GM12878 (cell line): ENCODE measurements around the gene CDC14B. TPM values are rescaled to one million over a fixed set of nuclear protein-coding genes. Genes with fewer than 3 reads are reported as not detected.

ENCODE experiments used
- CHD1 ChIP-seq: IDR thresholded peaks from 2 replicates; pipeline ENCODE4 v1.6.1; 2012; ENCODE audit warnings: low read depth, low read length, improper control_type of control experiment
- CTCF ChIP-seq, 3 experiments: IDR thresholded peaks in 2 of 3; conservative IDR thresholded peaks in 1 of 3; 2 replicates each; pipeline ENCODE4 v1.5.1; 2011; ENCODE audit warnings: low read depth in 3 of 3, low read length in 3 of 3, mild to moderate bottlenecking in 3 of 3, control low read depth in 2 of 3, moderate library complexity in 2 of 3, inconsistent platforms in 1 of 3, mixed read lengths in 1 of 3; ENCODE audit not compliant: control insufficient read depth in 2 of 3, insufficient read depth in 1 of 3; ENCODE audit errors: extremely low read depth in 1 of 3
- MEF2B ChIP-seq: fragments of 450-650 bp; IDR thresholded peaks from 2 replicates; pipeline ENCODE4 v1.6.1; 2018; ENCODE audit warnings: mild to moderate bottlenecking, moderate library complexity; ENCODE audit not compliant: partially characterized antibody, poor library complexity, severe bottlenecking
- MXI1 ChIP-seq: fragments of 150-350 bp; IDR thresholded peaks from 2 replicates; pipeline ENCODE4 v1.6.1; 2011; ENCODE audit warnings: low read depth, mild to moderate bottlenecking, inconsistent platforms, low read length, improper control_type of control experiment
- MYB ChIP-seq: fragments of 150-350 bp; IDR thresholded peaks from 2 replicates; pipeline ENCODE4 v1.6.1; 2014; ENCODE audit warnings: mild to moderate bottlenecking, low read depth, low read length, borderline replicate concordance
- POU2F2 ChIP-seq: IDR thresholded peaks from 3 replicates; pipeline ENCODE4 v1.6.1; 2011; ENCODE audit warnings: low read depth, mild to moderate bottlenecking, low read length, borderline replicate concordance
- RAD51 ChIP-seq: fragments of 450-650 bp; IDR thresholded peaks from 2 replicates; pipeline ENCODE4 v1.6.1; 2016; ENCODE audit warnings: moderate library complexity, mild to moderate bottlenecking, inconsistent platforms
- SP1 ChIP-seq: IDR thresholded peaks from one replicate; pipeline ENCODE4 v1.6.1; 2011; ENCODE audit warnings: low read depth, low read length
- SREBF1 ChIP-seq: IDR thresholded peaks from 2 replicates; pipeline ENCODE4 v1.6.1; 2012; ENCODE audit warnings: mild to moderate bottlenecking, low read length
- ZBED1 ChIP-seq: IDR thresholded peaks from 2 replicates; pipeline ENCODE4 v1.6.1; 2016; ENCODE audit warnings: borderline replicate concordance
- polyA plus RNA-seq, 11 experiments: library from polyadenylated mRNA; depleted of rRNA in 4 of 11; unstranded in 6 of 11; stranded (reverse) in 5 of 11; fragments of >200 nt; fragmentation: Nextera tagmentation in 4 of 11; fragmentation: Illumina TruSeq in 1 of 11; extraction: Ambion mirVana in 4 of 11; extraction: Trizol in 1 of 11; gene quantifications; 1 replicate in 1 of 11; 2 replicates in 10 of 11; pipeline versions ENCODE4 v1.2.1 to v1.2.3, GENCODE V29; 2011 to 2016; ENCODE audit warnings: inconsistent platforms in 2 of 11, missing spikeins in 2 of 11, low read depth in 1 of 11
- total RNA-seq, 4 experiments: library from RNA; depleted of rRNA in 3 of 4; stranded (reverse); fragments of >200 nt in 3 of 4; fragmentation: Illumina TruSeq in 1 of 4; extraction: Trizol in 1 of 4; gene quantifications; 2 replicates each; pipeline versions ENCODE4 v1.2.1 to v1.2.3, GENCODE V29; 2013 to 2021
- TF ChIP-seq, protein P1 (sequence below): fragments of 450-650 bp; IDR thresholded peaks from 2 replicates; pipeline ENCODE4 v1.6.1; 2017; ENCODE audit warnings: mild to moderate bottlenecking, moderate library complexity
- TF ChIP-seq, protein P2 (sequence below): IDR thresholded peaks from 2 replicates; pipeline ENCODE4 v1.6.1; 2011; ENCODE audit warnings: borderline replicate concordance, low read depth, mild to moderate bottlenecking, moderate library complexity, mixed read lengths, low read length; ENCODE audit not compliant: insufficient read depth; ENCODE audit errors: extremely low read length
- TF ChIP-seq, protein P3 (sequence below): IDR thresholded peaks from 2 replicates; pipeline ENCODE4 v1.6.1; 2011; ENCODE audit warnings: low read depth, low read length, improper control_type of control experiment, borderline replicate concordance
- TF ChIP-seq, protein P4 (sequence below): fragments of 450-650 bp; IDR thresholded peaks from 2 replicates; pipeline ENCODE4 v1.6.1; 2016; ENCODE audit warnings: mild to moderate bottlenecking
- TF ChIP-seq, protein P5 (sequence below): fragments of 150-350 bp; IDR thresholded peaks from 2 replicates; pipeline ENCODE4 v1.6.1; 2014; ENCODE audit warnings: mild to moderate bottlenecking, low read depth, low read length

The CDC14B gene
- total and polyA plus RNA-seq, 10 of the 15 experiments (the other 5 are each of a cell fraction or from before 2014, with no cell fraction given) = 3.7 to 11.7 (median 6.2) TPM

DNA sequence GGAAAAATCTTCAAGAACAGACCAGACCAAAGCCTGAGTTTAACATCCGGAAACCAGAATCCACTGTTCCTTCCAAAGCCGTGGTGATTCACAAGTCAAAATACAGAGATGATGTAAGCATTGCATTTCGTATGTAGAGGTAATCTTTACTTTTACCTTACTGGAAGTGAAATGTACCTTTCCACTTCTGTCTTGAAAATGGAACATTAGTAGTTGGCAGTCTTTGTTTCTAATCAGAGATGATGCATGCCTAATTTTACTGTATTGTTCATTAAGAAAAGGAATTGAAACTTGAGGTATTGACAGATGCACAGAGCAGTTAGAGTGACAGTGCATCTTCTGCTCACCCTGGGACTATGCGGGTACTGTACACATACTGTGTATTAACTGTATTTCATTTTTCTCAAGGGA is 135.1 kb downstream of the CDC14B start (continued):
- TF ChIP-seq, protein P1, sequence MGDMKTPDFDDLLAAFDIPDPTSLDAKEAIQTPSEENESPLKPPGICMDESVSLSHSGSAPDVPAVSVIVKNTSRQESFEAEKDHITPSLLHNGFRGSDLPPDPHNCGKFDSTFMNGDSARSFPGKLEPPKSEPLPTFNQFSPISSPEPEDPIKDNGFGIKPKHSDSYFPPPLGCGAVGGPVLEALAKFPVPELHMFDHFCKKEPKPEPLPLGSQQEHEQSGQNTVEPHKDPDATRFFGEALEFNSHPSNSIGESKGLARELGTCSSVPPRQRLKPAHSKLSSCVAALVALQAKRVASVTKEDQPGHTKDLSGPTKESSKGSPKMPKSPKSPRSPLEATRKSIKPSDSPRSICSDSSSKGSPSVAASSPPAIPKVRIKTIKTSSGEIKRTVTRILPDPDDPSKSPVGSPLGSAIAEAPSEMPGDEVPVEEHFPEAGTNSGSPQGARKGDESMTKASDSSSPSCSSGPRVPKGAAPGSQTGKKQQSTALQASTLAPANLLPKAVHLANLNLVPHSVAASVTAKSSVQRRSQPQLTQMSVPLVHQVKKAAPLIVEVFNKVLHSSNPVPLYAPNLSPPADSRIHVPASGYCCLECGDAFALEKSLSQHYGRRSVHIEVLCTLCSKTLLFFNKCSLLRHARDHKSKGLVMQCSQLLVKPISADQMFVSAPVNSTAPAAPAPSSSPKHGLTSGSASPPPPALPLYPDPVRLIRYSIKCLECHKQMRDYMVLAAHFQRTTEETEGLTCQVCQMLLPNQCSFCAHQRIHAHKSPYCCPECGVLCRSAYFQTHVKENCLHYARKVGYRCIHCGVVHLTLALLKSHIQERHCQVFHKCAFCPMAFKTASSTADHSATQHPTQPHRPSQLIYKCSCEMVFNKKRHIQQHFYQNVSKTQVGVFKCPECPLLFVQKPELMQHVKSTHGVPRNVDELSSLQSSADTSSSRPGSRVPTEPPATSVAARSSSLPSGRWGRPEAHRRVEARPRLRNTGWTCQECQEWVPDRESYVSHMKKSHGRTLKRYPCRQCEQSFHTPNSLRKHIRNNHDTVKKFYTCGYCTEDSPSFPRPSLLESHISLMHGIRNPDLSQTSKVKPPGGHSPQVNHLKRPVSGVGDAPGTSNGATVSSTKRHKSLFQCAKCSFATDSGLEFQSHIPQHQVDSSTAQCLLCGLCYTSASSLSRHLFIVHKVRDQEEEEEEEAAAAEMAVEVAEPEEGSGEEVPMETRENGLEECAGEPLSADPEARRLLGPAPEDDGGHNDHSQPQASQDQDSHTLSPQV = no peak
- TF ChIP-seq MYB = no peak
- TF ChIP-seq, protein P2, sequence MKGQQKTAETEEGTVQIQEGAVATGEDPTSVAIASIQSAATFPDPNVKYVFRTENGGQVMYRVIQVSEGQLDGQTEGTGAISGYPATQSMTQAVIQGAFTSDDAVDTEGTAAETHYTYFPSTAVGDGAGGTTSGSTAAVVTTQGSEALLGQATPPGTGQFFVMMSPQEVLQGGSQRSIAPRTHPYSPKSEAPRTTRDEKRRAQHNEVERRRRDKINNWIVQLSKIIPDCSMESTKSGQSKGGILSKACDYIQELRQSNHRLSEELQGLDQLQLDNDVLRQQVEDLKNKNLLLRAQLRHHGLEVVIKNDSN = no peak
- no peak for TF ChIP-seq CTCF (IDR thresholded peaks at IDR 0.05 in 2 of 3, conservative IDR thresholded peaks at IDR 0.05 in 1 of 3; ENCODE audit: control insufficient read depth in 2 of 3, extremely low read depth in 1 of 3, insufficient read depth in 1 of 3, low read depth in 3 of 3, low read length in 3 of 3)
- TF ChIP-seq SREBF1 = no peak
- TF ChIP-seq MEF2B = peak; percentile 30
- TF ChIP-seq, protein P3, sequence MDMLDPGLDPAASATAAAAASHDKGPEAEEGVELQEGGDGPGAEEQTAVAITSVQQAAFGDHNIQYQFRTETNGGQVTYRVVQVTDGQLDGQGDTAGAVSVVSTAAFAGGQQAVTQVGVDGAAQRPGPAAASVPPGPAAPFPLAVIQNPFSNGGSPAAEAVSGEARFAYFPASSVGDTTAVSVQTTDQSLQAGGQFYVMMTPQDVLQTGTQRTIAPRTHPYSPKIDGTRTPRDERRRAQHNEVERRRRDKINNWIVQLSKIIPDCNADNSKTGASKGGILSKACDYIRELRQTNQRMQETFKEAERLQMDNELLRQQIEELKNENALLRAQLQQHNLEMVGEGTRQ = no peak
- no peak for TF ChIP-seq MXI1
- TF ChIP-seq SP1 = no peak
- TF ChIP-seq CHD1 = no peak
- TF ChIP-seq RAD51 = no peak
- TF ChIP-seq POU2F2 = no peak
- TF ChIP-seq, protein P4, sequence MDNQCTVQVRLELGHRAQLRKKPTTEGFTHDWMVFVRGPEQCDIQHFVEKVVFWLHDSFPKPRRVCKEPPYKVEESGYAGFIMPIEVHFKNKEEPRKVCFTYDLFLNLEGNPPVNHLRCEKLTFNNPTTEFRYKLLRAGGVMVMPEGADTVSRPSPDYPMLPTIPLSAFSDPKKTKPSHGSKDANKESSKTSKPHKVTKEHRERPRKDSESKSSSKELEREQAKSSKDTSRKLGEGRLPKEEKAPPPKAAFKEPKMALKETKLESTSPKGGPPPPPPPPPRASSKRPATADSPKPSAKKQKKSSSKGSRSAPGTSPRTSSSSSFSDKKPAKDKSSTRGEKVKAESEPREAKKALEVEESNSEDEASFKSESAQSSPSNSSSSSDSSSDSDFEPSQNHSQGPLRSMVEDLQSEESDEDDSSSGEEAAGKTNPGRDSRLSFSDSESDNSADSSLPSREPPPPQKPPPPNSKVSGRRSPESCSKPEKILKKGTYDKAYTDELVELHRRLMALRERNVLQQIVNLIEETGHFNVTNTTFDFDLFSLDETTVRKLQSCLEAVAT = no peak
- no peak for TF ChIP-seq ZBED1
- TF ChIP-seq, protein P5, sequence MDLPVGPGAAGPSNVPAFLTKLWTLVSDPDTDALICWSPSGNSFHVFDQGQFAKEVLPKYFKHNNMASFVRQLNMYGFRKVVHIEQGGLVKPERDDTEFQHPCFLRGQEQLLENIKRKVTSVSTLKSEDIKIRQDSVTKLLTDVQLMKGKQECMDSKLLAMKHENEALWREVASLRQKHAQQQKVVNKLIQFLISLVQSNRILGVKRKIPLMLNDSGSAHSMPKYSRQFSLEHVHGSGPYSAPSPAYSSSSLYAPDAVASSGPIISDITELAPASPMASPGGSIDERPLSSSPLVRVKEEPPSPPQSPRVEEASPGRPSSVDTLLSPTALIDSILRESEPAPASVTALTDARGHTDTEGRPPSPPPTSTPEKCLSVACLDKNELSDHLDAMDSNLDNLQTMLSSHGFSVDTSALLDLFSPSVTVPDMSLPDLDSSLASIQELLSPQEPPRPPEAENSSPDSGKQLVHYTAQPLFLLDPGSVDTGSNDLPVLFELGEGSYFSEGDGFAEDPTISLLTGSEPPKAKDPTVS = no peak
